Medulla oblongata (tissue), 1 donor: Measurements from ENCODE around the gene PRSS3.
"Not testable (repeated sequence)": the region's sequence is repeated elsewhere in the genome, so short reads cannot be mapped to it uniquely, and the experiment has no call there.

Experiments used
- DNase-seq: peaks from one replicate; pipeline ENCODE4 v3.0.0-alpha.2; 2015; ENCODE audit errors: extremely low spot score

Gene PRSS3

GRCh38 chr9:33817327-33818166 is 22.2 kb downstream of the PRSS3 start:
- DNase-seq, result peak; percentile 57

GRCh38 chr9:33818167-33818846 is 22.9 kb downstream of the PRSS3 start:
- peak; percentile 34 for DNase-seq

- DNase-seq, result no peak
These were observed 23.6 kb downstream of the PRSS3 start for GRCh38 chr9:33818847-33819500.

GRCh38 chr9:33820231-33820745 is 24.9 kb downstream of the PRSS3 start:
- DNase-seq, result peak; percentile 58

- DNase-seq, result no peak
These were observed 28.4 kb downstream of the PRSS3 start for GRCh38 chr9:33823801-33824200.

- DNase-seq, result not testable (repeated sequence)
These were observed 31.9 kb downstream of the PRSS3 start for GRCh38 chr9:33827285-33827684.

- not testable (repeated sequence) for DNase-seq
These were observed 34.4 kb downstream of the PRSS3 start for GRCh38 chr9:33829641-33830230.

- DNase-seq, result no peak
These were observed 40.4 kb downstream of the PRSS3 start for GRCh38 chr9:33835625-33836260.

- DNase-seq, result not testable (repeated sequence)
These were observed 40.9 kb downstream of the PRSS3 start for GRCh38 chr9:33836261-33836660.

- no peak for DNase-seq
These were observed 41.8 kb downstream of the PRSS3 start for GRCh38 chr9:33837138-33837537.

GRCh38 chr9:33840381-33840780 is 45.0 kb downstream of the PRSS3 start:
- DNase-seq, result no peak

GRCh38 chr9:33843312-33843961 is 48.1 kb downstream of the PRSS3 start:
- DNase-seq, result no peak

- DNase-seq, result no peak
These were observed 50.9 kb downstream of the PRSS3 start for GRCh38 chr9:33846231-33846630.

GRCh38 chr9:33847894-33848205 is 52.5 kb downstream of the PRSS3 start:
- DNase-seq, result not testable (repeated sequence)
